ENCODE data around the gene VDAC1.
"Not testable (repeated sequence)": the region's sequence is repeated elsewhere in the genome, so short reads cannot be mapped to it uniquely, and the experiment has no call there.

VDAC1 gene

GRCh38 chr5:133963493-133964128, 41.2 kb downstream of the VDAC1 start:
- DNase-seq: no peak

- DNase-seq: no peak
Measured at GRCh38 chr5:133962801-133963476, 41.8 kb downstream of the VDAC1 start.

GRCh38 chr5:133962131-133962530, 42.6 kb downstream of the VDAC1 start:
- no peak for DNase-seq

GRCh38 chr5:133959643-133960042, 45.1 kb downstream of the VDAC1 start:
- DNase-seq: no peak

- no peak for DNase-seq
Measured at GRCh38 chr5:133957591-133957990, 47.2 kb downstream of the VDAC1 start.

- no peak for DNase-seq
Measured at GRCh38 chr5:133957080-133957479, 47.7 kb downstream of the VDAC1 start.

GRCh38 chr5:133956196-133956595, 48.6 kb downstream of the VDAC1 start:
- DNase-seq: not testable (repeated sequence)

GRCh38 chr5:133953568-133954145, 51.1 kb downstream of the VDAC1 start:
- no peak for DNase-seq

GRCh38 chr5:133952729-133953567, 51.8 kb downstream of the VDAC1 start:
- DNase-seq: no peak

- DNase-seq: no peak
Measured at GRCh38 chr5:133950821-133951612, 53.8 kb downstream of the VDAC1 start.

GRCh38 chr5:133948721-133949120, 56.1 kb downstream of the VDAC1 start:
- DNase-seq: no peak

GRCh38 chr5:133947431-133947841, 57.3 kb downstream of the VDAC1 start:
- no peak for DNase-seq

GRCh38 chr5:133945568-133945967, 59.2 kb downstream of the VDAC1 start:
- no peak for DNase-seq

GRCh38 chr5:133944263-133945185, 60.3 kb downstream of the VDAC1 start:
- DNase-seq: peak; percentile 86

- DNase-seq: no peak
Measured at GRCh38 chr5:133943475-133943817, 61.3 kb downstream of the VDAC1 start.

- no peak for DNase-seq
Measured at GRCh38 chr5:133942614-133943474, 61.9 kb downstream of the VDAC1 start.

GRCh38 chr5:133941456-133942196, 63.1 kb downstream of the VDAC1 start:
- DNase-seq: no peak

GRCh38 chr5:133939668-133940067, 65.1 kb downstream of the VDAC1 start:
- no peak for DNase-seq

- DNase-seq: no peak
Measured at GRCh38 chr5:133938929-133939328, 65.8 kb downstream of the VDAC1 start.

Data from eye (tissue), 1 donor.